Measurements from ENCODE around the gene HLA-A.

Gene HLA-A

DNA sequence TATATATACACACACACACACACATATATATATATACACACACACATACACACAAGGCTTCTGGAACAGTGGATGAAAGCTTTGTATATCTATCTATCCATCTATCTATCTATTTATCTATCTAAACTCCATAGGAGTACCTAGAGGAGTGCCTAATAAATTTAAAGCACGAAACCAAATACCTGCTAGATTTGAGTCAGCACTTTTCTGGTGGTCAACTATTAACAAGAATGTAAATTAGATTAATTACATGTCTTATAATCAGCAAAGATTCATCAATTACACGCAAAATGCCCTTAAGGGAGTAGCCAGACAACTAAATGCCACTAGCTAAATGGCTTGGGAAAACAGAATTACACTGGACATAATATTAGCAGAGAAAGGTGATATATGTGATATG lies 26.6 kb downstream of the HLA-A start:
- no peaks in the 10 kb centered on the region for H3K27me3 ChIP-seq (ENCODE audit: insufficient read depth, poor library complexity, severe bottlenecking)
- DNase-seq (ENCODE audit: low read depth in 1 of 2, low spot score in 1 of 2) = no peak
- TF ChIP-seq GABPA (IDR thresholded peaks at IDR 0.05; ENCODE audit: low read depth) (no peak), REST (IDR thresholded peaks at IDR 0.05; ENCODE audit: insufficient replicate concordance, low read depth) (no peak), POLR2AphosphoS5 (IDR thresholded peaks at IDR 0.05; ENCODE audit: low read depth) (no peak), SPI1 (IDR thresholded peaks at IDR 0.05; ENCODE audit: borderline replicate concordance, low read depth) (no peak)
- TF ChIP-seq, protein P1, sequence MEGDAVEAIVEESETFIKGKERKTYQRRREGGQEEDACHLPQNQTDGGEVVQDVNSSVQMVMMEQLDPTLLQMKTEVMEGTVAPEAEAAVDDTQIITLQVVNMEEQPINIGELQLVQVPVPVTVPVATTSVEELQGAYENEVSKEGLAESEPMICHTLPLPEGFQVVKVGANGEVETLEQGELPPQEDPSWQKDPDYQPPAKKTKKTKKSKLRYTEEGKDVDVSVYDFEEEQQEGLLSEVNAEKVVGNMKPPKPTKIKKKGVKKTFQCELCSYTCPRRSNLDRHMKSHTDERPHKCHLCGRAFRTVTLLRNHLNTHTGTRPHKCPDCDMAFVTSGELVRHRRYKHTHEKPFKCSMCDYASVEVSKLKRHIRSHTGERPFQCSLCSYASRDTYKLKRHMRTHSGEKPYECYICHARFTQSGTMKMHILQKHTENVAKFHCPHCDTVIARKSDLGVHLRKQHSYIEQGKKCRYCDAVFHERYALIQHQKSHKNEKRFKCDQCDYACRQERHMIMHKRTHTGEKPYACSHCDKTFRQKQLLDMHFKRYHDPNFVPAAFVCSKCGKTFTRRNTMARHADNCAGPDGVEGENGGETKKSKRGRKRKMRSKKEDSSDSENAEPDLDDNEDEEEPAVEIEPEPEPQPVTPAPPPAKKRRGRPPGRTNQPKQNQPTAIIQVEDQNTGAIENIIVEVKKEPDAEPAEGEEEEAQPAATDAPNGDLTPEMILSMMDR (IDR thresholded peaks at IDR 0.05; ENCODE audit: insufficient read depth, low read length) = no peak
- no peak overlapping the region for H3K4me3 ChIP-seq (replicated peaks; ENCODE audit: insufficient read depth, low read length)
- H3K27ac ChIP-seq (replicated peaks) = no peak overlapping the region

GRCh38 chr6:29970711-29971110 lies 28.4 kb downstream of the HLA-A start:
- Histone ChIP-seq H3K27me3 (ENCODE audit: insufficient read depth, poor library complexity, severe bottlenecking) (peaks cover 7% of the 10 kb centered on the region), H3K27ac (replicated peaks) (no peak overlapping the region), H3K4me3 (replicated peaks; ENCODE audit: insufficient read depth, low read length) (no peak overlapping the region)
- TF ChIP-seq GABPA (IDR thresholded peaks at IDR 0.05; ENCODE audit: low read depth) (no peak), REST (IDR thresholded peaks at IDR 0.05; ENCODE audit: insufficient replicate concordance, low read depth) (no peak), POLR2AphosphoS5 (IDR thresholded peaks at IDR 0.05; ENCODE audit: low read depth) (no peak), SPI1 (IDR thresholded peaks at IDR 0.05; ENCODE audit: borderline replicate concordance, low read depth) (no peak)
- TF ChIP-seq, protein P1 (IDR thresholded peaks at IDR 0.05; ENCODE audit: insufficient read depth, low read length) = no peak
- no peak for DNase-seq (ENCODE audit: low read depth in 1 of 2, low spot score in 1 of 2)

- TF ChIP-seq, protein P1 (IDR thresholded peaks at IDR 0.05; ENCODE audit: insufficient read depth, low read length) = no peak
- TF ChIP-seq POLR2AphosphoS5 (IDR thresholded peaks at IDR 0.05; ENCODE audit: low read depth) = no peak
- TF ChIP-seq SPI1 (IDR thresholded peaks at IDR 0.05; ENCODE audit: borderline replicate concordance, low read depth) = no peak
- Histone ChIP-seq H3K27me3 (ENCODE audit: insufficient read depth, poor library complexity, severe bottlenecking) (peaks cover 15% of the 10 kb centered on the region), H3K27ac (replicated peaks) (no peak overlapping the region), H3K4me3 (replicated peaks; ENCODE audit: insufficient read depth, low read length) (no peak overlapping the region)
- no peak for DNase-seq (ENCODE audit: low read depth in 1 of 2, low spot score in 1 of 2)
Measured at GRCh38 chr6:29974901-29975560, 32.7 kb downstream of the HLA-A start.

DNA sequence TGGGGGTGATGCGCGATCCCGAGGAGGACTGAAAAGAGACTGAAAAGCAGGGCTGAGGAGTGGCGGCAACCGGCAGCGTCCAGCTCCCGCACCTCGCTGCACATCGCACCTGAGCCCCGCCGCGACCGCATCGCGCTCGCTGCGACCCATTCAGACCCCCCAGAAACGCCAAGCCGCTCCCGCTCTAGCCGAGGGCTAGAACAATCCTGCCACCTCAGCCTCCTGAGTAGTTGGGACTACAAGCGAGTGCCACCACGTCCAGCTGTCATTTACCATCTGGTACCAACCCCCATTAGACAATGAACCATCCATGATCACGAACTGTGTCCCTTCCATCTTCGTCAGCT lies 33.2 kb downstream of the HLA-A start:
- no peak overlapping the region for H3K4me3 ChIP-seq (replicated peaks; ENCODE audit: insufficient read depth, low read length)
- H3K27ac ChIP-seq (replicated peaks) = no peak overlapping the region
- no peak for DNase-seq (ENCODE audit: low read depth in 1 of 2, low spot score in 1 of 2)
- peaks cover 15% of the 10 kb centered on the region for H3K27me3 ChIP-seq (ENCODE audit: insufficient read depth, poor library complexity, severe bottlenecking)
- TF ChIP-seq SPI1 (IDR thresholded peaks at IDR 0.05; ENCODE audit: borderline replicate concordance, low read depth) = no peak
